Stimulated activated CD4-positive, alpha-beta T cell treated with anti-CD3 and anti-CD28 coated beads, Interleukin-1b, Interleukin-23, amount 100 ng/mL, for 4 hours (primary cell): ENCODE results near the gene NPEPL1.
"Not testable (repeated sequence)": the region's sequence is repeated elsewhere in the genome, so short reads cannot be mapped to it uniquely, and the experiment has no call there.

ENCODE experiments used
- DNase-seq, 2 donors: peaks; one replicate each; pipeline ENCODE4 v3.0.0-alpha.2; 2020; ENCODE audit warnings: low read depth in 2 of 2

NPEPL1 gene

GRCh38 chr20:58757647-58758046 is 65.0 kb downstream of the NPEPL1 start:
- not testable (repeated sequence) for DNase-seq

- DNase-seq: no peak
These were observed 67.3 kb downstream of the NPEPL1 start for GRCh38 chr20:58759947-58760346.

GRCh38 chr20:58760856-58761255 is 68.3 kb downstream of the NPEPL1 start:
- DNase-seq: no peak

GRCh38 chr20:58762120-58762519 is 69.5 kb downstream of the NPEPL1 start:
- no peak for DNase-seq

GRCh38 chr20:58763076-58763475 is 70.5 kb downstream of the NPEPL1 start:
- DNase-seq: no peak
